ENCODE results near the gene OAS3. TPM values are rescaled to one million over a fixed set of nuclear protein-coding genes. Genes with fewer than 3 reads are reported as not detected.

OAS3 gene
- total RNA-seq, 1 donor from 2014 or later = 24.4 TPM

DNA sequence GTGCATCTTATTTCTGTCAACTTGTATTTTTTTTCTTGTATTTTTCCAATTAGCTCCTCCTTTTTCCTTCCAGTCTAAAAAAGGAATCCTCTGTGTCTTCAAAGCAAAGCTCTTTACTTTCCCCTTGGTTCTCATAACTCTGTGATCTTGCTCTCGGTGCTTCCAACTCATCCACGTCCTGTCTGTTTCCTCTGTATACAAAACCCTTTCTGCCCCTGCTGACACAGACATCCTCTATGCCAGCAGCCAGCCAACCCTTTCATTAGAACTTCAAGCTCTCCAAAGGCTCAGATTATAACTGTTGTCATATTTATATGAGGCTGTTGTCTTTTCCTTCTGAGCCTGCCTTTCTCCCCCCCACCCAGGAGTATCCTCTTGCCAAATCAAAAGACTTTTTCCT is 72.4 kb downstream of the OAS3 start:
- no peak overlapping the region for H3K4me3 ChIP-seq (ENCODE audit: low read depth, low read length)
- no peak for TF ChIP-seq CTCF (conservative IDR thresholded peaks at IDR 0.05; ENCODE audit: low read depth, low read length)
- no peak for DNase-seq (ENCODE audit: low read depth)

GRCh38 chr12:113014565-113014964 is 76.3 kb downstream of the OAS3 start:
- TF ChIP-seq CTCF (conservative IDR thresholded peaks at IDR 0.05; ENCODE audit: low read depth, low read length) = no peak
- DNase-seq (ENCODE audit: low read depth) = no peak
- H3K4me3 ChIP-seq (ENCODE audit: low read depth, low read length) = no peak overlapping the region

DNA sequence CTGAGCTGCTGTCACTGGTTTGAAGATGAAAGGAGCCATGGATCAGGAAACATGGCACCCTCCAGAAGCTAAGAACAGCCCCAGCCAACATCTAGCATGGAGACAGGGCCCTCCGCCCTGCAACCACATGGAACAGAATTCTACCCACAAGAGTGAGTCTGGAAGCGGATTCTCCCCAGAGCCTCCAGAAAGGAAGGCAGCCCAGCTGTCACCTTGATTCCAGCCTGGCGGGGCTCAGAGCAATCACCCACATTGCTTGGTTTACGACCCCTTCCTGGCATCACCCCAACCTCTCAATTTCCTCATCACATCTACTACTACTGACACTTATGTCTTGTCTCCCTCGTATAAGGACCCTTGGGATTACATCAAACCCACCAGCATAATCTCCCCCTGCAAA is 78.5 kb downstream of the OAS3 start:
- no peak overlapping the region for H3K4me3 ChIP-seq (ENCODE audit: low read depth, low read length)

DNA sequence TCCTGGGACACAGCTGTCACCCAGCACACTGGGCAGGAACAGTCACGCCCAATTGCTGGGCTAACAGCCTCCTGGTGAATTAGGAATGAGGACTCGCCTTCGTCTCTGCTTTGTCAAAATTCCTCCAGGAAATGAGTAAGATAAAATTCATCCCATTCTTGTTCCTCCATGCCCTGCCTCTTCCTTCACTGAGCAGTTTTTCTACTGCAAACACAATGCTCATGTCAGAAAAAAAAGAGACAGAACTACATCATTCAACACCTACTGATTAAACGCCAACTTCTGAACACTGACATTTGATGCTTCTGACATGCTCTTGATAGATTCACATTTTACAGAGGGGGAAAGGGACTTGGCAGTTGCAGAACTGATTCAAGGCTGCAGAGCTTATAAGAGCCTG is 80.8 kb downstream of the OAS3 start:
- H3K4me3 ChIP-seq (ENCODE audit: low read depth, low read length) = no peak overlapping the region
- no peak for DNase-seq (ENCODE audit: low read depth)
- no peak for TF ChIP-seq CTCF (conservative IDR thresholded peaks at IDR 0.05; ENCODE audit: low read depth, low read length)

More for the DNA sequence above, 78.5 kb downstream of the OAS3 start:
- DNase-seq (ENCODE audit: low read depth) = no peak
- TF ChIP-seq CTCF (conservative IDR thresholded peaks at IDR 0.05; ENCODE audit: low read depth, low read length) = no peak

GRCh38 chr12:113021500-113021899 is 83.2 kb downstream of the OAS3 start:
- TF ChIP-seq CTCF (conservative IDR thresholded peaks at IDR 0.05; ENCODE audit: low read depth, low read length) = no peak
- H3K4me3 ChIP-seq (ENCODE audit: low read depth, low read length) = no peak overlapping the region
- no peak for DNase-seq (ENCODE audit: low read depth)

Other genes with a start within 250 kb of the OAS3 start
- gene RPH3A, start 146.7 kb upstream of the OAS3 start, total RNA-seq = 0.07 TPM in 1 of 2 replicates, not detected in the other
- 2.2 and 6.3 TPM in 2 replicates for gene OAS1, start 31.5 kb upstream of the OAS3 start, total RNA-seq
- 2.5 TPM in 1 of 2 replicates, not detected in the other for gene OAS2, start 40.0 kb downstream of the OAS3 start, total RNA-seq
- not detected in 2 replicates for gene DTX1, start 118.3 kb downstream of the OAS3 start, total RNA-seq
- gene RASAL1, start 197.3 kb downstream of the OAS3 start, total RNA-seq = 2.0 and 2.1 TPM in 2 replicates
- not detected in 2 replicates for gene CFAP73, start 211.2 kb downstream of the OAS3 start, total RNA-seq
- 97.7 and 112 TPM in 2 replicates for gene DDX54, start 247.0 kb downstream of the OAS3 start, total RNA-seq
- 26.6 and 37.1 TPM in 2 replicates for gene RITA1, start 247.2 kb downstream of the OAS3 start, total RNA-seq

Measured in epithelial cell of proximal tubule (primary cell).